ENCODE results near the gene ARHGEF10L. TPM values are rescaled to one million over a fixed set of nuclear protein-coding genes. Genes with fewer than 3 reads are reported as not detected.

The ARHGEF10L gene
- total RNA-seq, 2 donors from 2014 or later, result 26.0 to 39.7 TPM

DNA sequence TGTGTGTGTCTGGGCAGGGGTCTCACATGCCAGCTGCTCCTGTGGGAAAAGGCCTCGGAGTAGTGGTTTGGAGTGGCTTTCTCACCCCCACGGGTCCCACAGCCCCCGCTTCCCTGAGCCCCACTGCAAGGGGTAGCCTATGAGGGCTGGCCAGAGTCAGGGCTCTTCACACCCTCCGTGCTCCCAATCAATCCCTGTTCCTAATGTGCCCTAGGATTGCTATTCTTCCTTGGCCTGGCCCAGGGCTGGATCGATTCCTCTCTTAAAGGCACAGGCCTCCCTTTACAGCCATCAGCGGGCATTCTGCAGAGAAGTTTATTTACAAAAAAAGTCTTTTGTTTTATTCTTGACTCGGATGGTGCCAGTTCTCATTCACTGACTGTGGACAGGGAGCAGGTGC lies 196.3 kb downstream of the ARHGEF10L start:
- Histone ChIP-seq H3K9me3 (no peaks in the 10 kb centered on the region), H3K27ac (no peak overlapping the region), H3K4me3 (no peak overlapping the region), H3K27me3 (replicated peaks; ENCODE audit: insufficient read depth) (peaks cover 2% of the 10 kb centered on the region), H3K36me3 (no peaks in the 10 kb centered on the region), H3K4me1 (replicated peaks) (no peaks in the 10 kb centered on the region)
- no peak for DNase-seq (ENCODE audit: low spot score)
- TF ChIP-seq POLR2A (IDR thresholded peaks at IDR 0.05), result no peak
- TF ChIP-seq POLR2AphosphoS5 (IDR thresholded peaks at IDR 0.05), result no peak
- TF ChIP-seq, protein P1, sequence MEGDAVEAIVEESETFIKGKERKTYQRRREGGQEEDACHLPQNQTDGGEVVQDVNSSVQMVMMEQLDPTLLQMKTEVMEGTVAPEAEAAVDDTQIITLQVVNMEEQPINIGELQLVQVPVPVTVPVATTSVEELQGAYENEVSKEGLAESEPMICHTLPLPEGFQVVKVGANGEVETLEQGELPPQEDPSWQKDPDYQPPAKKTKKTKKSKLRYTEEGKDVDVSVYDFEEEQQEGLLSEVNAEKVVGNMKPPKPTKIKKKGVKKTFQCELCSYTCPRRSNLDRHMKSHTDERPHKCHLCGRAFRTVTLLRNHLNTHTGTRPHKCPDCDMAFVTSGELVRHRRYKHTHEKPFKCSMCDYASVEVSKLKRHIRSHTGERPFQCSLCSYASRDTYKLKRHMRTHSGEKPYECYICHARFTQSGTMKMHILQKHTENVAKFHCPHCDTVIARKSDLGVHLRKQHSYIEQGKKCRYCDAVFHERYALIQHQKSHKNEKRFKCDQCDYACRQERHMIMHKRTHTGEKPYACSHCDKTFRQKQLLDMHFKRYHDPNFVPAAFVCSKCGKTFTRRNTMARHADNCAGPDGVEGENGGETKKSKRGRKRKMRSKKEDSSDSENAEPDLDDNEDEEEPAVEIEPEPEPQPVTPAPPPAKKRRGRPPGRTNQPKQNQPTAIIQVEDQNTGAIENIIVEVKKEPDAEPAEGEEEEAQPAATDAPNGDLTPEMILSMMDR (IDR thresholded peaks at IDR 0.05), result no peak
- WGBS, result 45% methylated on average over 7 of the region's 7 CpGs
- intact Hi-C loops (cut with DNase I), result no loop called here

DNA sequence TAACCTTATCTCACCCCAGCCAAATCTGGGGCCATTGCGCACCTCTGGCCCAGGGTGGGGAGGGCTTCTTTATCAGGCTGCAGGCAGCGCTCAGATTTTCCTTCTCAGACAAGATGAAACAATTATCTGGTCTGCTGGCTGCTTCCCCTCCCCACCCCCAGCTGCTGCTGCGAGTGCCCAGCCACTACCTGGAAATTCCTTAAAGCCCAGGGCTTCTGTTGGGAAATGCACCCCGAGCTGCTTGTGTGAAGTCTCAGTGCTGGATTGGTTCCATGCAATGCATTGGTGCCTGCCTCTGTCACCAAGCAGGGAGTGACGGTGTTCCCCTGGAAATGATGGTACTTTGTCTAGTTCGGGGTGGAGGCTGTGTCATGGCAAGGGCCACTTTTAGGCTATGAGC lies 197.1 kb downstream of the ARHGEF10L start:
- H3K4me3 ChIP-seq, result no peak overlapping the region
- H3K36me3 ChIP-seq, result no peaks in the 10 kb centered on the region
- no peak for DNase-seq (ENCODE audit: low spot score)
- intact Hi-C loops (cut with DNase I), result no loop called here
- H3K4me1 ChIP-seq (replicated peaks), result no peaks in the 10 kb centered on the region
- no peaks in the 10 kb centered on the region for H3K9me3 ChIP-seq
- H3K27me3 ChIP-seq (replicated peaks; ENCODE audit: insufficient read depth), result peaks cover 2% of the 10 kb centered on the region
- 56% methylated on average over 6 of the region's 6 CpGs for WGBS
- TF ChIP-seq, protein P1 (IDR thresholded peaks at IDR 0.05), result no peak
- TF ChIP-seq POLR2A (IDR thresholded peaks at IDR 0.05) (no peak), POLR2AphosphoS5 (IDR thresholded peaks at IDR 0.05) (no peak)
- H3K27ac ChIP-seq, result no peak overlapping the region

DNA sequence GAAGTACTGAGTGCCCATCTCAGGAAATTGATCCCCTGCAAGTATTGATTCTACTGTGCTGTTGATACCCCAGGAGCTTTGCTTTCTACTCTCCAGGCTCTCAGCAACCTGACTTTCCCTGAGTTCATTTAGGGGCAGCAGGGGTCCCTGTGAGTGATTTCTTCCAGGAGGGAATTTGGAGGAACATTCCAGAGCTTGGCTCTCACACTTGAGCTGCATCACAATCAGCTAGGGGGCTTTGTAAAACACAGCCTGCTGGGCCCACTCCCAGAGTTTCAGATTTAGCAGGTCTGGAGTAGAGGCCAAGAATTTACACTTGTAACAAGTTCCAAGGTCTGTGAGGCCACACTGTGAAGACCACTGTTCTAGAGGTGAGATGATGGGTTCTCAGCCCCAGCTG lies 199.6 kb downstream of the ARHGEF10L start:
- TF ChIP-seq POLR2A (IDR thresholded peaks at IDR 0.05), result no peak
- TF ChIP-seq, protein P1 (IDR thresholded peaks at IDR 0.05), result no peak
- no peak for TF ChIP-seq POLR2AphosphoS5 (IDR thresholded peaks at IDR 0.05)
- H3K27me3 ChIP-seq (replicated peaks; ENCODE audit: insufficient read depth), result peaks cover 2% of the 10 kb centered on the region
- no peaks in the 10 kb centered on the region for H3K9me3 ChIP-seq
- H3K36me3 ChIP-seq, result no peaks in the 10 kb centered on the region
- no peak overlapping the region for H3K27ac ChIP-seq
- intact Hi-C loops (cut with DNase I), result no loop called here
- no peak overlapping the region for H3K4me3 ChIP-seq
- H3K4me1 ChIP-seq (replicated peaks), result no peaks in the 10 kb centered on the region
- DNase-seq (ENCODE audit: low spot score), result no peak

DNA sequence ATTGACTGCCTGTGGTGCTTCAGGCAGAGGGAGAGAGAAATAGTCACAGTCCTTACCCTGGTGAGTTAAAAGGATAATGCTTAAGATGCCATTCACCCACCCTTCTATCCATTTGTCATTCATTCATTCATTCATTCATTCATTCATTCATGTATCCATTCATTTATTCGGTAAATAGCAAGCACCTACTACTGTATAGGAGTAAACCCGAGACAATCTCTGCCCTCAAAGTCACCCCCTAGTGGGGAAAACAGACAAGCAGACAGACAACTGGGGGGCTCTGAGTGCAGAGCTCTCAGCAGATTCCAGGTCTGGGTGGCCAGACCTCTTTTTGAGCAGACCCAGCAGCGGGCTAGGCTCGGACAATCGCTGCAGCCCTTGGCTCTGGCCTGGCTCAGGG lies 201.6 kb downstream of the ARHGEF10L start:
- H3K9me3 ChIP-seq, result no peaks in the 10 kb centered on the region
- H3K36me3 ChIP-seq, result no peaks in the 10 kb centered on the region
- H3K4me1 ChIP-seq (replicated peaks), result no peaks in the 10 kb centered on the region
- no peaks in the 10 kb centered on the region for H3K27me3 ChIP-seq (replicated peaks; ENCODE audit: insufficient read depth)
- WGBS, result 86% methylated on average over 5 of the region's 5 CpGs
- DNase-seq (ENCODE audit: low spot score), result no peak
- H3K27ac ChIP-seq, result no peak overlapping the region
- H3K4me3 ChIP-seq, result no peak overlapping the region
- no peak for TF ChIP-seq POLR2AphosphoS5 (IDR thresholded peaks at IDR 0.05)
- TF ChIP-seq, protein P1 (IDR thresholded peaks at IDR 0.05), result no peak
- intact Hi-C loops (cut with DNase I), result no loop called here

DNA sequence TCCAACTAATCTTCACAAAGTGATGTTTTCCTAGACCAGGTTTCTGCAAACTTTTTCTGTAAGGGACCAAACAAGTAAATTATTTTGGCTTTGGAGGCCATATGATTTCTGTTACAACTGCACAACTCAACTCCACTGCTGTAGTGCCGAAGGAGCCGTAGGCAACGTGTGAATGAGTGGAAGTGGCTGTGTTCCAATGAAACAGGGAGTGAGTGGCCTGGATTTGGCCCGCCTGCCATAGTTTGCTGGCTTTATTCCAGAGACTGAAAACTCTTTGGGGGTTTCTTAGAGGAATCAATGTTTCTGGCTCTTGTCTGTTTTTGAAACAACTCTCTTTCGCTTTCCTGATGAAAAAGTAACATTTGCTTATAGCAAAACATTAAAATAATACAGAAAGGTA lies 203.1 kb downstream of the ARHGEF10L start:
- WGBS, result 29% methylated on average over 5 of the region's 5 CpGs
- TF ChIP-seq POLR2AphosphoS5 (IDR thresholded peaks at IDR 0.05), result no peak
- TF ChIP-seq POLR2A (IDR thresholded peaks at IDR 0.05), result no peak
- TF ChIP-seq, protein P1 (IDR thresholded peaks at IDR 0.05), result no peak
- Histone ChIP-seq H3K4me1 (replicated peaks) (no peaks in the 10 kb centered on the region), H3K36me3 (no peaks in the 10 kb centered on the region), H3K27ac (no peak overlapping the region), H3K27me3 (replicated peaks; ENCODE audit: insufficient read depth) (no peaks in the 10 kb centered on the region), H3K4me3 (no peak overlapping the region), H3K9me3 (no peaks in the 10 kb centered on the region)
- intact Hi-C loops (cut with DNase I), result no loop called here
- no peak for DNase-seq (ENCODE audit: low spot score)

All from prostate gland (tissue), 2 donors.